GM13977 (cell line): Measurements from ENCODE around the gene CUL4B.

ENCODE experiments used
- DNase-seq: peaks from one replicate; pipeline ENCODE4 v3.0.0; 2012; ENCODE audit warnings: low spot score
- CTCF ChIP-seq: IDR thresholded peaks from 2 replicates; pipeline ENCODE4 v1.5.1; 2012; ENCODE audit warnings: mild to moderate bottlenecking, control low read depth; ENCODE audit not compliant: insufficient read depth; ENCODE audit errors: extremely low read depth, missing control alignments
- in situ Hi-C: fragments of 300-500 bp; cut with MboI; formaldehyde crosslinking; loops from one replicate; pipeline ENCODE4 v1.12.0; 2022; ENCODE audit warnings: low sequenced_read_pairs, low pct_unique_long_range_greater_than_20kb, mixed read lengths, inconsistent platforms; ENCODE audit not compliant: unreplicated experiment

Gene CUL4B

DNA sequence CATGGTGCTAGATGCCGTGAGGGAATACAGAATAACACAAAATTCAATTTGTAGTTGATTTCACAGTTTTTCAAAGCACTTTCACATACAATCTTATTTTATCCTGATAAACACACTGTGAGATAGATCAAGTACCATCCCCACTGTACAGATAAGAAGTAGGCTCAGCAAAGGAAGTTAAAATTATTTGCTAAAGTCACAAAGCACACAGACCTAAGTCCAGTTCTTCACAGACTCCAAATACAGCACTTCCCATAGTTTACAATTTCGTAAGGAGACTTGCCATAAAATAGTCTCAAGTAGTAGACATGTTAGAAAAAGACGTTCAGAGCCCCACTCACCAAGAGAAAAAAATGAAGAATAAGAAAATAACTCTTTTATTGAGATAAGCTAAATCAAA is 7.8 kb upstream of the CUL4B start:
- TF ChIP-seq CTCF = no peak
- no peak for DNase-seq
- in situ Hi-C loops = no loop called here

DNA sequence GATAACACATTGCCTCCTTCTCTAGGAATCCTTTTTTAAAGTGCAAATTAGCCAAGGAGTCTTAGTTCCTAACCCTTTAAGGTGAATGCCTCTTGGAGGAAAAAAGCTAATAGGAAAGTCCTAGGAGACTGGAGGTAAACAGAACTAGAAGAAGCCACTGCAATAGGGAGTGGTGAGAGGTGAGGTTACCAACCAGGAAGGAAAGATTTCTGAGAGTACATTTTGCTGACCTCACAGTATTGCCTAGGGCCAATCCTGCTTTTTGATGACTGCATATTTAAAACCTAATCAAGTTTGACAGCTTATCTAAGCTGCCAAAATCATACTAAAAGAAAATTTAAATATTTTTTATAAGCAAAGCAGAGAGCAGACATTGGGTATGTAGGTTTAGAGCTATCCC is 7.3 kb upstream of the CUL4B start:
- no peak for DNase-seq
- no peak for TF ChIP-seq CTCF
- in situ Hi-C loops = no loop called here

DNA sequence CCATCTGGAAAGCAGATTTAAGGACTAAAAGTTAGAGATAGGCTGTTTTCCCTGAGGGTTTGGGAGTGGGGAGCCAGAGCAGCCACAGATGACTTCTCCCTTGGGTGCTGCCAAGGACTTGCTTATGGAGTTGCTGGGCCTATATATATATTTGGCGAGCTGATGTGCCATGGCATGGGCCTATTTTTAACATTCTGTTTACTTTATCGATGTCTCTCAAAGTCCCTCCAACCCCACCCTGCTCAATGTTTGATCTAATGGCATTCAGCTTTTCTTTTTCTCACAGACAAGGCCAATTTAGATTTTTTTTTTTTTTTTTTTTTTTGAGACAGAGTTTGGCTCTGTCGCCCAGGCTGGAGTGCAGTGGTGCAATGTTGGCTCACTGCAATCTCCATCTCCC is 6.1 kb upstream of the CUL4B start:
- TF ChIP-seq CTCF = no peak
- DNase-seq = no peak
- in situ Hi-C loops = no loop called here

- TF ChIP-seq CTCF = no peak
- DNase-seq = no peak
- in situ Hi-C loops = no loop called here
Observed at GRCh38 chrX:120564925-120565324, 4.2 kb upstream of the CUL4B start.

DNA sequence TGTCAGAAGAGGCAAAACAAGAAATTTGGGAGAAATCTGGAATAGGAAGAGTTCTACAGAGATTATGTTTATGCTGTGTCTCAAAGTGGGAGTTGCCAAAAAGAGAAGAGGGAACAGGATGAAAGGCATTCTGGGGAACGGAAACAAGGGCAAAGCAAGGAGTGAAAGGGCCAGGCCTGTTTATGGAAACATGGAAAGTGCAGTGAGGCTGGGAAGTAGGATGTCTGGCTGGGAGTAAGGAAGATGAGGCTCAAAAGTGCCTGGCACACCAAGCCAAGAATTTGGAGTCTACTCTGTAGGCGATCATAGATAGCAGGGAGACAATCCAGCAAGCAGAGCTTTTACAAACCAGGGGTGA is 1.8 kb upstream of the CUL4B start:
- TF ChIP-seq CTCF = no peak
- no peak for DNase-seq
- in situ Hi-C loops = no loop called here

- no peak for TF ChIP-seq CTCF
- in situ Hi-C loops = no loop called here
- DNase-seq = no peak
Observed at GRCh38 chrX:120561634-120562568, 1.1 kb upstream of the CUL4B start.
